HG02885 (cell line): ENCODE measurements around the gene LRRC37A3.
"Not testable (repeated sequence)": the region's sequence is repeated elsewhere in the genome, so short reads cannot be mapped to it uniquely, and the experiment has no call there.

Experiments used
- ATAC-seq: cut with Tn5 transposase; IDR thresholded peaks from one replicate; pipeline ENCODE4 v1.9.1; 2021; ENCODE audit warnings: mild to moderate bottlenecking; ENCODE audit not compliant: unreplicated experiment, poor library complexity

LRRC37A3 gene

GRCh38 chr17:64837018-64837761 lies 82.1 kb downstream of the LRRC37A3 start:
- peak; percentile 96 for ATAC-seq

GRCh38 chr17:64836623-64837017 lies 82.7 kb downstream of the LRRC37A3 start:
- peak; percentile 33 for ATAC-seq

- ATAC-seq: not testable (repeated sequence)
Measured at GRCh38 chr17:64834060-64834459, 85.2 kb downstream of the LRRC37A3 start.

GRCh38 chr17:64830631-64831040 lies 88.6 kb downstream of the LRRC37A3 start:
- not testable (repeated sequence) for ATAC-seq

- not testable (repeated sequence) for ATAC-seq
Measured at GRCh38 chr17:64829824-64830630, 89.3 kb downstream of the LRRC37A3 start.

GRCh38 chr17:64829068-64829467 lies 90.2 kb downstream of the LRRC37A3 start:
- ATAC-seq: not testable (repeated sequence)

- ATAC-seq: not testable (repeated sequence)
Measured at GRCh38 chr17:64818904-64819303, 100.4 kb downstream of the LRRC37A3 start.

- ATAC-seq: not testable (repeated sequence)
Measured at GRCh38 chr17:64815833-64816198, 103.5 kb downstream of the LRRC37A3 start.

GRCh38 chr17:64814993-64815832 lies 104.1 kb downstream of the LRRC37A3 start:
- not testable (repeated sequence) for ATAC-seq

GRCh38 chr17:64808178-64808977 lies 110.9 kb downstream of the LRRC37A3 start:
- peak; percentile 91 for ATAC-seq
